HEK293 (cell line): Measurements from ENCODE around the gene POGZ.

ENCODE experiments used
- GLI4 ChIP-seq: fragments of 450-650 bp; formaldehyde crosslinking; IDR thresholded peaks from 2 replicates; pipeline ENCODE4 v1.5.1; 2016; ENCODE audit warnings: missing biosample characterization, missing genetic modification characterization
- GLIS1 ChIP-seq: fragments of 450-650 bp; formaldehyde crosslinking; IDR thresholded peaks from 2 replicates; pipeline ENCODE4 v1.5.1; 2016; ENCODE audit warnings: missing biosample characterization, missing genetic modification characterization
- KLF7 ChIP-seq: fragments of 450-650 bp; formaldehyde crosslinking; IDR thresholded peaks from 2 replicates; pipeline ENCODE4 v1.5.1; 2016; ENCODE audit warnings: missing biosample characterization, missing genetic modification characterization, borderline replicate concordance
- MEIS1 ChIP-seq: sonication (generic); formaldehyde crosslinking; IDR thresholded peaks from 2 replicates; pipeline ENCODE4 v1.8.1; 2022; ENCODE audit warnings: missing genetic modification reagents, mild to moderate bottlenecking, borderline replicate concordance
- REPIN1 ChIP-seq: fragments of 450-650 bp; formaldehyde crosslinking; IDR thresholded peaks from 2 replicates; pipeline ENCODE4 v1.5.1; 2017; ENCODE audit warnings: missing biosample characterization, missing genetic modification characterization, low read depth
- SALL2 ChIP-seq: fragments of 450-650 bp; formaldehyde crosslinking; IDR thresholded peaks from 2 replicates; pipeline ENCODE4 v1.5.0; 2017; ENCODE audit warnings: missing biosample characterization, mild to moderate bottlenecking, missing genetic modification characterization, borderline replicate concordance
- WT1 ChIP-seq: fragments of 450-650 bp; formaldehyde crosslinking; IDR thresholded peaks from 2 replicates; pipeline ENCODE4 v1.5.1; 2016; ENCODE audit warnings: missing biosample characterization, missing genetic modification characterization
- ZFP3 ChIP-seq: fragments of 450-650 bp; formaldehyde crosslinking; IDR thresholded peaks from 2 replicates; pipeline ENCODE4 v1.5.1; 2016; ENCODE audit warnings: low read depth, missing biosample characterization, missing genetic modification characterization
- ZFP37 ChIP-seq: fragments of 450-650 bp; formaldehyde crosslinking; IDR thresholded peaks from 2 replicates; pipeline ENCODE4 v1.5.1; 2016; ENCODE audit warnings: missing biosample characterization, missing genetic modification characterization
- ZNF138 ChIP-seq: fragments of 450-650 bp; formaldehyde crosslinking; IDR thresholded peaks from 2 replicates; pipeline ENCODE4 v1.5.1; 2016; ENCODE audit warnings: missing biosample characterization, missing genetic modification characterization, borderline replicate concordance
- ZNF16 ChIP-seq: fragments of 450-650 bp; formaldehyde crosslinking; IDR thresholded peaks from 2 replicates; pipeline ENCODE4 v1.5.1; 2016; ENCODE audit warnings: low read depth, missing biosample characterization, missing genetic modification characterization
- ZNF174 ChIP-seq: fragments of 450-650 bp; formaldehyde crosslinking; IDR thresholded peaks from 2 replicates; pipeline ENCODE4 v1.5.0; 2017; ENCODE audit warnings: missing biosample characterization, mild to moderate bottlenecking, missing genetic modification characterization
- ZNF175 ChIP-seq: fragments of 450-650 bp; formaldehyde crosslinking; IDR thresholded peaks from 2 replicates; pipeline ENCODE4 v1.5.1; 2016; ENCODE audit warnings: missing biosample characterization, missing genetic modification characterization
- ZNF19 ChIP-seq: fragments of 450-650 bp; formaldehyde crosslinking; IDR thresholded peaks from 2 replicates; pipeline ENCODE4; 2016; ENCODE audit warnings: missing biosample characterization, missing genetic modification characterization, low read depth
- ZNF248 ChIP-seq: fragments of 450-650 bp; formaldehyde crosslinking; IDR thresholded peaks from 2 replicates; pipeline ENCODE4 v1.5.1; 2017; ENCODE audit warnings: missing biosample characterization, missing genetic modification characterization
- ZNF280D ChIP-seq: fragments of 450-650 bp; formaldehyde crosslinking; IDR thresholded peaks from 2 replicates; pipeline ENCODE4 v1.5.1; 2016; ENCODE audit warnings: missing biosample characterization, missing genetic modification characterization
- ZNF292 ChIP-seq: fragments of 450-650 bp; formaldehyde crosslinking; IDR thresholded peaks from 2 replicates; pipeline ENCODE4 v1.5.1; 2016; ENCODE audit warnings: low read depth, missing biosample characterization, missing genetic modification characterization, borderline replicate concordance
- ZNF37A ChIP-seq: fragments of 450-650 bp; IDR thresholded peaks from 2 replicates; pipeline ENCODE4 v1.5.1; 2018; ENCODE audit warnings: missing biosample characterization, missing genetic modification characterization
- ZNF391 ChIP-seq: fragments of 450-650 bp; formaldehyde crosslinking; IDR thresholded peaks from 2 replicates; pipeline ENCODE4 v1.5.1; 2016; ENCODE audit warnings: low read depth, missing biosample characterization, missing genetic modification characterization, borderline replicate concordance
- ZNF501 ChIP-seq: fragments of 450-650 bp; formaldehyde crosslinking; IDR thresholded peaks from 2 replicates; pipeline ENCODE4 v1.5.1; 2016; ENCODE audit warnings: missing biosample characterization, missing genetic modification characterization
- ZNF513 ChIP-seq: fragments of 450-650 bp; IDR thresholded peaks from 2 replicates; pipeline ENCODE4 v1.5.1; 2018; ENCODE audit warnings: missing biosample characterization, missing genetic modification characterization
- ZNF530 ChIP-seq: fragments of 450-650 bp; formaldehyde crosslinking; IDR thresholded peaks from 2 replicates; pipeline ENCODE4 v1.5.1; 2016; ENCODE audit warnings: low read depth, missing biosample characterization, missing genetic modification characterization
- ZNF544 ChIP-seq: fragments of 450-650 bp; formaldehyde crosslinking; IDR thresholded peaks from 2 replicates; pipeline ENCODE4 v1.5.0; 2017; ENCODE audit warnings: missing biosample characterization, missing genetic modification characterization
- ZNF549 ChIP-seq: fragments of 450-650 bp; IDR thresholded peaks from 2 replicates; pipeline ENCODE4 v1.5.1; 2018; ENCODE audit warnings: missing biosample characterization, missing genetic modification characterization, mild to moderate bottlenecking, inconsistent platforms, moderate library complexity
- ZNF707 ChIP-seq: fragments of 450-650 bp; formaldehyde crosslinking; IDR thresholded peaks from 2 replicates; pipeline ENCODE4 v1.5.1; 2016; ENCODE audit warnings: missing biosample characterization, missing genetic modification characterization
- ZNF768 ChIP-seq: fragments of 450-650 bp; formaldehyde crosslinking; IDR thresholded peaks from 2 replicates; pipeline ENCODE4 v1.5.1; 2018; ENCODE audit warnings: missing biosample characterization, mild to moderate bottlenecking, missing genetic modification characterization
- ZSCAN16 ChIP-seq: fragments of 450-650 bp; formaldehyde crosslinking; IDR thresholded peaks from 2 replicates; pipeline ENCODE4 v1.5.1; 2016; ENCODE audit warnings: missing biosample characterization, missing genetic modification characterization
- ZSCAN5A ChIP-seq: fragments of 450-650 bp; formaldehyde crosslinking; IDR thresholded peaks from 2 replicates; pipeline ENCODE4 v1.5.1; 2016; ENCODE audit warnings: missing biosample characterization, missing genetic modification characterization
- TF ChIP-seq, protein P1 (sequence below): fragments of 450-650 bp; formaldehyde crosslinking; IDR thresholded peaks from 2 replicates; pipeline ENCODE4 v1.5.1; 2017; ENCODE audit warnings: missing biosample characterization, missing genetic modification characterization
- TF ChIP-seq, protein P2 (sequence below): fragments of 450-650 bp; formaldehyde crosslinking; IDR thresholded peaks from 2 replicates; pipeline ENCODE4 v1.5.1; 2016; ENCODE audit warnings: missing biosample characterization, missing genetic modification characterization
- TF ChIP-seq, protein P3 (sequence below): fragments of 450-650 bp; formaldehyde crosslinking; optimal IDR thresholded peaks from 2 replicates; pipeline ENCODE3; 2016; ENCODE audit warnings: missing biosample characterization, mild to moderate bottlenecking, missing genetic modification characterization

Gene POGZ

DNA sequence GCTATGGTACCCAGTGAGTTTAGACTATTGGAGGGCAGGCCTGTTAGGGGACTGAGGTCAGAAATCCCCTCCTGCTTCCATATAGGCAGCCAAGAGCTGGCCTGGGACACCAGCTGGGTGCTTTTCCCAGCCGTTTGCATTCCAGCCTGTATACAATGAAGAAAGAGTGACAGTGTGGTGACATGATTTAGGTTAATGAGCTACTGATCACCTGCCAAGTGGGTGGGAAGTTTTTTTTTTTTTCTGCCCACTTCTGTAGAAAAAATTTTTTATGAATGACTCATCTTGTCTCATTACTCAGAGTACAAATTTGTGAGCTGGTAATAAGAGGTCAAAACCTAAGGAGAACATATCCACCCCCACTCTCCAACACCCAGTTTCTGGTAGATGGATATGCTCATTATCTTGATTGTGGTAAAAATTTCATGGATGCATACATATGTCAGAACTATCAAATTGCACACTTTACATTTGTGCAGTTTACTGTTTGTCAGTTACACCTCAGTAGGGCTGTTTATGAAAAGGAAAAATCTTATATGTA is 35.5 kb upstream of the POGZ start (continued):
- no peak for TF ChIP-seq ZNF175
- no peak for TF ChIP-seq ZFP37
- TF ChIP-seq, protein P1, sequence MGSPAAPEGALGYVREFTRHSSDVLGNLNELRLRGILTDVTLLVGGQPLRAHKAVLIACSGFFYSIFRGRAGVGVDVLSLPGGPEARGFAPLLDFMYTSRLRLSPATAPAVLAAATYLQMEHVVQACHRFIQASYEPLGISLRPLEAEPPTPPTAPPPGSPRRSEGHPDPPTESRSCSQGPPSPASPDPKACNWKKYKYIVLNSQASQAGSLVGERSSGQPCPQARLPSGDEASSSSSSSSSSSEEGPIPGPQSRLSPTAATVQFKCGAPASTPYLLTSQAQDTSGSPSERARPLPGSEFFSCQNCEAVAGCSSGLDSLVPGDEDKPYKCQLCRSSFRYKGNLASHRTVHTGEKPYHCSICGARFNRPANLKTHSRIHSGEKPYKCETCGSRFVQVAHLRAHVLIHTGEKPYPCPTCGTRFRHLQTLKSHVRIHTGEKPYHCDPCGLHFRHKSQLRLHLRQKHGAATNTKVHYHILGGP (tag by site-specific recombination) = no peak
- no peak for TF ChIP-seq ZNF138 (tag by site-specific recombination)
- TF ChIP-seq ZSCAN5A (tag by site-specific recombination) = no peak
- no peak for TF ChIP-seq ZFP3 (tag by site-specific recombination)
- TF ChIP-seq WT1 (tag by site-specific recombination) = peak; percentile 84
- no peak for TF ChIP-seq ZNF16
- TF ChIP-seq MEIS1 = peak; percentile 90; the same call in 1 of the 2 replicates
- no peak for TF ChIP-seq ZNF292 (tag by site-specific recombination)
- TF ChIP-seq ZNF544 = no peak
- TF ChIP-seq ZNF513 = no peak; the same call in 1 of the 2 replicates
- TF ChIP-seq, protein P2, sequence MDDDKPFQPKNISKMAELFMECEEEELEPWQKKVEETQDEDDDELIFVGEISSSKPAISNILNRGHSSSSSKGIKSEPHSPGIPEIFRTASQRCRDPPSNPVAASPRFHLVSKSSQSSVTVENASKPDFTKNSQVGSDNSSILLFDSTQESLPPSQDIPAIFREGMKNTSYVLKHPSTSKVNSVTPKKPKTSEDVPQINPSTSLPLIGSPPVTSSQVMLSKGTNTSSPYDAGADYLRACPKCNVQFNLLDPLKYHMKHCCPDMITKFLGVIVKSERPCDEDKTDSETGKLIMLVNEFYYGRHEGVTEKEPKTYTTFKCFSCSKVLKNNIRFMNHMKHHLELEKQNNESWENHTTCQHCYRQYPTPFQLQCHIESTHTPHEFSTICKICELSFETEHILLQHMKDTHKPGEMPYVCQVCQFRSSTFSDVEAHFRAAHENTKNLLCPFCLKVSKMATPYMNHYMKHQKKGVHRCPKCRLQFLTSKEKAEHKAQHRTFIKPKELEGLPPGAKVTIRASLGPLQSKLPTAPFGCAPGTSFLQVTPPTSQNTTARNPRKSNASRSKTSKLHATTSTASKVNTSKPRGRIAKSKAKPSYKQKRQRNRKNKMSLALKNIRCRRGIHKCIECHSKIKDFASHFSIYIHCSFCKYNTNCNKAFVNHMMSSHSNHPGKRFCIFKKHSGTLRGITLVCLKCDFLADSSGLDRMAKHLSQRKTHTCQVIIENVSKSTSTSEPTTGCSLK (tag by site-specific recombination) = no peak
- no peak for TF ChIP-seq ZNF768 (tag by site-specific recombination)
- no peak for TF ChIP-seq REPIN1 (tag by site-specific recombination)
- TF ChIP-seq ZSCAN16 (tag by site-specific recombination) = no peak
- no peak for TF ChIP-seq ZNF37A (tag by site-specific recombination)
- TF ChIP-seq ZNF501 (tag by site-specific recombination) = peak; percentile 68
- TF ChIP-seq ZNF248 (tag by site-specific recombination) = no peak
- peak; percentile 70; the same call in 1 of the 2 replicates for TF ChIP-seq GLIS1 (tag by site-specific recombination)
- TF ChIP-seq ZNF707 = no peak
- no peak for TF ChIP-seq ZNF530 (tag by site-specific recombination)
- TF ChIP-seq GLI4 = no peak
- no peak for TF ChIP-seq ZNF549 (tag by site-specific recombination)
- TF ChIP-seq ZNF174 (tag by site-specific recombination) = no peak
- no peak for TF ChIP-seq KLF7 (tag by site-specific recombination)
- TF ChIP-seq SALL2 = no peak
- TF ChIP-seq, protein P3, sequence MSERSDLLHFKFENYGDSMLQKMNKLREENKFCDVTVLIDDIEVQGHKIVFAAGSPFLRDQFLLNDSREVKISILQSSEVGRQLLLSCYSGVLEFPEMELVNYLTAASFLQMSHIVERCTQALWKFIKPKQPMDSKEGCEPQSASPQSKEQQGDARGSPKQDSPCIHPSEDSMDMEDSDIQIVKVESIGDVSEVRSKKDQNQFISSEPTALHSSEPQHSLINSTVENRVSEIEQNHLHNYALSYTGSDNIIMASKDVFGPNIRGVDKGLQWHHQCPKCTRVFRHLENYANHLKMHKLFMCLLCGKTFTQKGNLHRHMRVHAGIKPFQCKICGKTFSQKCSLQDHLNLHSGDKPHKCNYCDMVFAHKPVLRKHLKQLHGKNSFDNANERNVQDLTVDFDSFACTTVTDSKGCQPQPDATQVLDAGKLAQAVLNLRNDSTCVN = no peak
- TF ChIP-seq ZNF19 (tag by site-specific recombination) = no peak
- no peak for TF ChIP-seq ZNF280D (tag by site-specific recombination)
- TF ChIP-seq ZNF391 (tag by site-specific recombination) = peak; percentile 93; the same call in 1 of the 2 replicates
